Stimulated activated naive B cell treated with anti-CD40 and anti-IgM and Interleukin-4, amounts not matched to agents 10 μg/mL and 1 μg/mL and 100 μg/mL, for 72 hours (primary cell): ENCODE data around the gene NRP1.

ENCODE experiments used
- ATAC-seq, 2 donors: fragments of 150-1000 bp; cut with Tn5 transposase; replicated peaks; 2 replicates each; pipeline ENCODE4 v1.10.0; 2021; ENCODE audit warnings: moderate library complexity in 1 of 2
- DNase-seq: peaks from one replicate; pipeline ENCODE4 v3.0.0; 2021
- H3K27ac Mint-ChIP-seq: one replicate; pipeline ENCODE4 v1.8.0; 2022; ENCODE audit warnings: mild to moderate bottlenecking, mixed read lengths
- H3K27me3 Mint-ChIP-seq, 2 donors: one replicate each; pipeline ENCODE4 v1.8.0; 2022; ENCODE audit warnings: mixed read lengths in 2 of 2
- H3K36me3 Mint-ChIP-seq, 2 donors: one replicate each; pipeline ENCODE4 v1.8.0; 2022; ENCODE audit warnings: mixed read lengths in 2 of 2, mild to moderate bottlenecking in 1 of 2
- H3K4me1 Mint-ChIP-seq, 2 donors: one replicate each; pipeline ENCODE4 v1.8.0; 2022; ENCODE audit warnings: mixed read lengths in 2 of 2, mild to moderate bottlenecking in 1 of 2
- H3K4me3 Mint-ChIP-seq, 2 donors: one replicate each; pipeline ENCODE4 v1.8.0; 2022; ENCODE audit warnings: mild to moderate bottlenecking in 2 of 2, mixed read lengths in 2 of 2, moderate library complexity in 1 of 2
- H3K9me3 Mint-ChIP-seq, 2 donors: one replicate each; pipeline ENCODE4 v1.8.0; 2022; ENCODE audit warnings: mixed read lengths in 2 of 2, mild to moderate bottlenecking in 1 of 2

Gene NRP1

DNA sequence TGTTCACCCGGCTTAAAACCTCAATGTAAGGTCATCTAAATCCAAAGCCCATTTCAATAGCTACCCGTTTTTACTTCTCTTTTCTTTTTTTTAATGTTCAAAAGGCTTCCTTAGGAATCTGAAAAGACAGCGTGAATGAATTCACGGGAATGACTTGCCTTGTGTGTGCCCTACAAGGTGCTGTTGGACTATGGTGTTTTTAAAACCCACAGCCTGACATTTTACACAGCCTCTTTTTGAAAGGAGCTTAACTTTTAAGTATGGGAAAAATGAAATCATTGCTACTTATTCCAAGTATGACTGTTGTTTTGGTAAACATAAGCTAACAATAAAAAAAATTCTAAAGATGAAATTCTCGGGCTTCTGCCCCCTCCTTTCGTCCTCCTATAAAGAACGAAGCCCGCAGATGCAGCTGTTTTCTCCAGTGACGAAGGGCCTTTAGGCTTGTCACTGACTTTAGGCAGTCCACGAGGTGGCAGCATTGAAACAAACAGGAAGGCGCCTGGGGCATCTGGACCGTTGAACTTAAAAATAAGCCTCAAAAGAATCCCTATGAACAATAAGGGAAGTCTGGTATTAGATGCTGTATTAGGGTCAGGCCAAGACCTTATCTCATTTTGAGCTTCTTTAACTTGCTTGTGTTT is 141.3 kb downstream of the NRP1 start:
- Mint-ChIP-seq H3K27ac (no peak overlapping the region), H3K36me3 (no peaks in the 10 kb centered on the region), H3K4me1 (no peaks in the 10 kb centered on the region), H3K27me3 (peaks cover 7 to 12% of the 10 kb centered on the region in 2 donors), H3K4me3 (no peak overlapping the region), H3K9me3 (no peaks in the 10 kb centered on the region)
- DNase-seq (peak; percentile 54), ATAC-seq (peak; percentile 97 to 99)

DNA sequence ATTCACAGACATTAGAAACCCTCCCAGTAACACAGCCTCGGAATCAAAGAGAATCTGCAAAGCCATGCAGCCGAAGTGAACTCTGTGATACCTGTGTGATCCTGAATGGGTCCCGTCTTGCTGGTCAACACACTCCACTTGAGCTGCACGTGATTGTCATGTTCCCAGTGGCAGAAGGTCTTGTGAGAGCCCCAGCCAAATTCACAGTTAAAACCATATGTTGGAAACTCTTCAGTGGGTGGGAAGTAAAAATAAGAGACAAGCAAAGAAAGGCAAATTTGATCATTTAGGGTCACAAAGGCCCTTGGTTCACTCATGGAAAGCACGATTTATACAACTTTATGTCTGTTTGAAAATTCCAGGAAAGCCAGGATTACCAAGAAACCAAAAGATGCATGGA is 142.3 kb downstream of the NRP1 start:
- Mint-ChIP-seq H3K27me3 (peaks cover 4 to 15% of the 10 kb centered on the region in 2 donors), H3K36me3 (no peaks in the 10 kb centered on the region), H3K9me3 (no peaks in the 10 kb centered on the region), H3K4me3 (no peak overlapping the region), H3K4me1 (no peaks in the 10 kb centered on the region), H3K27ac (no peak overlapping the region)
- ATAC-seq (no peak), DNase-seq (no peak)

DNA sequence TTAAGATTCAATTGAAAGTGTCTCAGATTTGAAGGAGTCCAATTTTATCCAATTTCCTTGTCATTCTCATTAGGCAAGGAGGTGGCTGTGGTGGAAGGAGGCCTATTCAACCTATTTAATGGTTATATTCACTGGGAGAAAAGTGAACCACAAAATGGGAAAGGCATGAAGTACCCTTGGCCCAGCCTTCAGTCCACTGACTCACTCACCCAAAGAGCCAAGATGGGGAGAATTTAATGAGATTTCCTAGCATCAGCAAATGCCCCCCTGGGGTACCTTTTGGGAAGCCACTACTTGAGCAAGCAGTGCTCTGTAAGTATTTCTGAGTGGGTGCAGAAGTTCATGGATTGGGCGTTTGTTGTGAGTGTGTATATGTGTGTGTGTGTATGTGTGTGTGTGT is 144.1 kb downstream of the NRP1 start:
- H3K27ac Mint-ChIP-seq = no peak overlapping the region
- no peaks in the 10 kb centered on the region for H3K4me1 Mint-ChIP-seq
- DNase-seq (no peak), ATAC-seq (no peak)
- no peaks in the 10 kb centered on the region for H3K36me3 Mint-ChIP-seq
- H3K9me3 Mint-ChIP-seq = no peaks in the 10 kb centered on the region
- H3K27me3 Mint-ChIP-seq = peaks cover 4 to 12% of the 10 kb centered on the region in 2 donors
- H3K4me3 Mint-ChIP-seq = no peak overlapping the region

DNA sequence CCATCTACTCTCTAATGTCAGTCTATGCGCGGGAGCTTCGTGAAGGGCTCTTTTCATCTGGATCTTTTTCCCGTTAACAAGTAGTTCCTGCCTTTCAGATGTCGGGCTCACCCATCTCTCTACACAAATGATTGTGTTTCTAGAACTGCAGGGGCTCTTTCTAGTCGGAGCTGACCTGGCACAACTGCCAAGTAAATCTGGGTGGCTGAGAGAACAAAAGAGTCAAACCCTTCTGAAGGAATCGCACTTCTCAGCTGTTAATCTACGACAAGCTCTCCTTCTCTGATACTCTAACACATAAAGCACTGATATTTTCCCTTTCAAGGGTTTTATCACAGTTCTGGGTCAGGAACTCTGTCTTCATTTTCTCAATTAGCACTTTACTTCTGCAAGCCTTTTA is 144.7 kb downstream of the NRP1 start:
- no peaks in the 10 kb centered on the region for H3K9me3 Mint-ChIP-seq
- no peak overlapping the region for H3K4me3 Mint-ChIP-seq
- no peak for ATAC-seq

DNA sequence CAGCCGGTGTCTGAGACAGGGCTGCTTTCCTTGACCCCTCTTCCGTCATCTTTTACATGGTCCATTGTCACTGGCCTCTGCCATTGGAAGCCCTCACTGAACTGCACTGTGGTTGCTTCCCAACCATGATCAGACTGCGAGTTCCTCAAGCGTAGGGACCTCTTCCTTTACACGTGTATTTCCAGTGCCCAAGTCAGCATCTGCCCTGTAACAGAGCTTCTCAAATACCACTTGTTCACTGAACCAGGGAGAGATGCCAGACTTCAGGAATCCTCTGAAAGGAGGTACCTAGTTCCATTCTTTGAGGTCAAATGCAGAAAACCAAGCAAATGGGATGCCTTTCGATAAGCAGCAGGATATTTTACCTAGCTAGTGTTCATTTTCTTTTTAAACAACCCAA is 145.1 kb downstream of the NRP1 start:
- DNase-seq = no peak
- Mint-ChIP-seq H3K27me3 (peaks cover 4 to 12% of the 10 kb centered on the region in 2 donors), H3K4me1 (no peaks in the 10 kb centered on the region), H3K36me3 (no peaks in the 10 kb centered on the region), H3K9me3 (no peaks in the 10 kb centered on the region), H3K27ac (no peak overlapping the region), H3K4me3 (no peak overlapping the region)
- no peak for ATAC-seq

More for the DNA sequence above, 144.7 kb downstream of the NRP1 start:
- H3K36me3 Mint-ChIP-seq = no peaks in the 10 kb centered on the region
- peaks cover 4 to 12% of the 10 kb centered on the region in 2 donors for H3K27me3 Mint-ChIP-seq
- H3K27ac Mint-ChIP-seq = peak overlapping the region; percentile 11
- DNase-seq = no peak
- H3K4me1 Mint-ChIP-seq = no peaks in the 10 kb centered on the region

DNA sequence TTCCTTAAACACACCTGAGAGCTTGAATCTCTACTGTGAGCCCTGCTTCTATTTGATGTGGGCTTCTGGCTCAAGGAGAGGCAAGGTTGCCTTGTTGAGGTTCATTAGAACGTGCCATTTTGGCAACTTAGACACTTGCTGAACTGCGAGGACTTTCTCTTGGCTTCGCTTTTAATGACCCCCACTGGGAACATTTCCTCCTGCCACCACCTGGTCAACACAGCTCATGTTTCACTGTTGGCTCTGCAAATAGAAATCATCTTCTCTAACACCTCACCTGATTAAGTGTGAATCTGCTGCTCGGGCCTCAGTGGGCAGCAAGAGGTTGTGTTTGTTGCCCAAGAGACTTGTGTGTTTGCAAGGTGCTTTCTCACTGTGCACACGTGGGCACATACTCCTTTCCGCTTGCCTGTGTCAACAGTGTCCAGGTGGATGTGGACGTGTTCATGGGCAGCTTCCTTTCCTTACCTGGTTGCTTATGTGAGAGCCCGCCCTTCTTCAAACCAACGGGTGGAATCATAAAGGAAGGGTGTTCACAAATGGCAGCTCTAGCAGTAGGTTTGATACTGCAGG is 147.0 kb downstream of the NRP1 start:
- no peaks in the 10 kb centered on the region for H3K9me3 Mint-ChIP-seq
- no peak overlapping the region for H3K27ac Mint-ChIP-seq
- H3K4me3 Mint-ChIP-seq = no peak overlapping the region
- H3K27me3 Mint-ChIP-seq = peaks cover 4 to 12% of the 10 kb centered on the region in 2 donors
- ATAC-seq (no peak), DNase-seq (no peak)
- no peaks in the 10 kb centered on the region for H3K4me1 Mint-ChIP-seq
- H3K36me3 Mint-ChIP-seq = no peaks in the 10 kb centered on the region

DNA sequence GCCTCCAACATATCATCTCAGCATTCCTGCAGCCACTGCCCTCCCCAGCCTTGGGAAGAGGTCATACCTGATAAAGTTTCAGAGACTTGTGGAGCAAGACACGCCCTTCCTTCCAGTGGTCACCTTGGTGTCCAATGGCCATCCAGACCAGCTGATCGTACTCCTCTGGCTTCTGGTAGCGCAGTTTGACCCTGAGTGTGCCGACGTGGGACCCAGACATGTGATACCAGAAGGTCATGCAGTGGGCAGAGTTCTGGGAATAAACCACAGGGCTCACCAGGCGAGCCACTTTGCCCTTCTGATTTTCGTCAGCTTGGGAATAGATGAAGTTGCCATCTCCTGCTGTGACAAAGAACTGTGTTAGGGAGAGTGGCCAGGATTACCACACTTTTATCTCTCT is 148.3 kb downstream of the NRP1 start:
- no peak for DNase-seq
- H3K4me3 Mint-ChIP-seq = no peak overlapping the region
- H3K4me1 Mint-ChIP-seq = no peaks in the 10 kb centered on the region
- H3K36me3 Mint-ChIP-seq = no peaks in the 10 kb centered on the region
- ATAC-seq = no peak
- peaks cover 4 to 12% of the 10 kb centered on the region in 2 donors for H3K27me3 Mint-ChIP-seq
- H3K9me3 Mint-ChIP-seq = no peaks in the 10 kb centered on the region
- no peak overlapping the region for H3K27ac Mint-ChIP-seq

DNA sequence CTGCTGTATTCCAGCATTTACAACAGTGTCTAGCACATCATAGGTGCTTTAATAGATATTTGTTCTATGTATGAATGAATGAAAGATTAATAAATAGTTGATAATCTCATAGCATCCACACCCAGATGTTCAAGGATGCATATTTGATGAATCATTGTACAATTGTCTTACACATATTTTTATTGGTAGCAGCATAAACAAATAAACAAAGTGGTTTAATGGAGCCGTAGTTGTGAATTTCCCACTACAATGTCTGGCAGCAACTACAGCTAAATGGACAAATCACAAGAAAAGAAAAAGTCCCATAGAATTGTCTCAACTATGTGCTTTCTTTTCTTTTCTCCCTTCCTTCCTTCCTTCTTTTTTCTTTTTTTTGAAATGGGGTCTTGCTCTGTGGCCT is 150.8 kb downstream of the NRP1 start:
- H3K27ac Mint-ChIP-seq = no peak overlapping the region
- no peaks in the 10 kb centered on the region for H3K36me3 Mint-ChIP-seq
- H3K4me1 Mint-ChIP-seq = no peaks in the 10 kb centered on the region
- no peak for DNase-seq
- H3K4me3 Mint-ChIP-seq = no peak overlapping the region
- no peaks in the 10 kb centered on the region for H3K9me3 Mint-ChIP-seq
- ATAC-seq = no peak
- peaks cover 6 to 9% of the 10 kb centered on the region in 2 donors for H3K27me3 Mint-ChIP-seq

DNA sequence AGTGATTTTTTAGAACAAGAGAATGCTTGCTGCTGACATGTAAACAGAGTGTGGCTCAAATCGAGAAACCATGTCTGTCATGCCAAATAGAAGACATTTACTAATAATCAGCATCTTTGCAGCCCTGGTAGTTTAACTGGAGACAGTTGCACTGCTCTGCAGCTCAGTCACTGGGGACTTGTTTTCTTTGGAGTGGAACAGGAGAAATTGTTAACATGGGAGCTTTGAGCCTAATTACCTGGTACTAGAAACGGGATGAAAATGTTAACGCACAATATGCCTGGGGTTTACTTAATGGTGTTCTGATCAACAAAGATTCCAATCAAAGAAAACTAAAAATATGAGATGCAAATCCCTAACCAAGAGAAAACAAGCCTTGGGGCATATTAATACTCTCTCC is 153.5 kb downstream of the NRP1 start:
- Mint-ChIP-seq H3K4me3 (no peak overlapping the region), H3K4me1 (no peaks in the 10 kb centered on the region), H3K27ac (no peak overlapping the region), H3K27me3 (peaks cover 0 to 9% of the 10 kb centered on the region in 2 donors), H3K36me3 (no peaks in the 10 kb centered on the region), H3K9me3 (no peaks in the 10 kb centered on the region)
- DNase-seq (no peak), ATAC-seq (no peak)

DNA sequence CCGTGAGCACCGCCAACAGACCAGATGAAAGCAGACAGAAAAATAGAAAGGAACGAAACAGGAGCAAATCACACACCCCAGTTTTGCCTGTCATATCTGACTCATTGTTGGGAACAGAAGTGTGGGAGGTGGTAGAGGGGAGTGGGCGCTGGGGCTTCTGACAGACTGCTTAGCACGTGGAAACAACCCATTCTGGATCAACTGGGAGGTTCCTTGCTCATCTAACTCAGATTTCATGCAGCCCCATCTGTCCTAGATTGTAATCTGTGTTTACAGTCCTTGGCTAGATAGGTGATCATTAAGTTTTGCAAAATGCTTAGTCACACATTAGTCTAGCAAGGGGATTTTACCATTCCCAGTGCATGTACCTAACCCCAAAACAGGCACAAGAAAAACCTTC is 154.1 kb downstream of the NRP1 start:
- Mint-ChIP-seq H3K27me3 (peaks cover 0 to 9% of the 10 kb centered on the region in 2 donors), H3K4me3 (no peak overlapping the region), H3K27ac (no peak overlapping the region), H3K4me1 (no peaks in the 10 kb centered on the region), H3K36me3 (no peaks in the 10 kb centered on the region), H3K9me3 (no peaks in the 10 kb centered on the region)
- no peak for ATAC-seq
- no peak for DNase-seq

DNA sequence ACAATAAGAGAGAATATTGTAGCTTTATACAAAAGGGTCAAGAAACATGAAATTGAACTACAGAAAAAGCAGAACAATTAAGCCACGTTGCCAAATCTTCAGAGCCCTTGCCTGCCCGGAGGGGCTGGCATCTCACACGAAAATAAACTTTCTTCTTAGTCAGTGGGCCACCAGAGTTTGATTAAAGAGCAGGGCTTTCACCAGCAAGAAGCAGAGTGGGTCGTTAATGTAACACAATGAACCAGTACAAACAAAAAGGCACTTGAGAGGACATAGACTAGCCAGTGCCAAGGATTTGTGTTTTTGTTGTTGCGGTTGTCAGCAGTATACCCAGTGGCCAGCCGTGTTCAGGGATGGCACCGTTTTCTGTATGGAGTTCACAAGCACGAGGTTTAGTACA is 155.4 kb downstream of the NRP1 start:
- Mint-ChIP-seq H3K9me3 (no peaks in the 10 kb centered on the region), H3K4me1 (no peaks in the 10 kb centered on the region), H3K27ac (no peak overlapping the region), H3K36me3 (no peaks in the 10 kb centered on the region), H3K4me3 (no peak overlapping the region), H3K27me3 (peaks cover 0 to 9% of the 10 kb centered on the region in 2 donors)
- DNase-seq = no peak
- ATAC-seq = no peak

DNA sequence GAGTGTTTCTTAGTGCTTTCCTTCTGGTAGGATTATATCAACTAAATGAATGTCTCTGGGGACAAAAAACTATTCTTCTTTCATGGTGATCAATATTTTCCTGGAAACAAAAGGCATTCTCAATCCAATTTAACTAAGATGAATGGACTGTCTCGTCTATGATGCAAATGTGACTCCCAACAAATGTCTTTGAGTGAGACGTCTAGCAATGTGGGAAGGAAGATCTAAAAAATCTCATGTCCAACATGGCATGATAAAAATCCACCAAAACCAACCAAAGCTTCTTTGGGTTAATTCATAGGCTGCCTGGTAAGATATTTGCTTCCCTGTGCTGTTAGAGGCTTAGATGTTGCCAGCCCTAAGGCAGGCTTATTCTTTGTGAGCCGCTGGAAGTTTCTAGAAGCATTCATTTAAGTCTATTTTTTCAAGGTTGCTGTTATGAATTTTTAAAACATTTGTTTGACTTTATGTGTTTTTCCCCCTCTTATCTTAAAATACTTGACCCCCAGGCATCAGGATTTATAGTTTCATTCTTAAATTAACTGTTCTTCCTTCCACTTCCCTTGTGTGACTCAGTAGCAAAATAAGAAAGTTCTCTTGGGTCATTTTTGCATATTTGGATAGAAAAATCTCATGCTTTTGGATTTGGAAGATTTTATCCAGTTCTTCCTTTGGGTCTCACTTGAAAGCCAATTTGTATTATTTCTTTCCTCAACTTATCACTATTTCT is 156.3 kb downstream of the NRP1 start:
- DNase-seq (no peak), ATAC-seq (no peak)
- H3K27ac Mint-ChIP-seq = no peak overlapping the region
- H3K36me3 Mint-ChIP-seq = no peaks in the 10 kb centered on the region
- H3K4me3 Mint-ChIP-seq = no peak overlapping the region
- H3K4me1 Mint-ChIP-seq = no peaks in the 10 kb centered on the region
- H3K9me3 Mint-ChIP-seq = no peaks in the 10 kb centered on the region
- peaks cover 0 to 9% of the 10 kb centered on the region in 2 donors for H3K27me3 Mint-ChIP-seq

DNA sequence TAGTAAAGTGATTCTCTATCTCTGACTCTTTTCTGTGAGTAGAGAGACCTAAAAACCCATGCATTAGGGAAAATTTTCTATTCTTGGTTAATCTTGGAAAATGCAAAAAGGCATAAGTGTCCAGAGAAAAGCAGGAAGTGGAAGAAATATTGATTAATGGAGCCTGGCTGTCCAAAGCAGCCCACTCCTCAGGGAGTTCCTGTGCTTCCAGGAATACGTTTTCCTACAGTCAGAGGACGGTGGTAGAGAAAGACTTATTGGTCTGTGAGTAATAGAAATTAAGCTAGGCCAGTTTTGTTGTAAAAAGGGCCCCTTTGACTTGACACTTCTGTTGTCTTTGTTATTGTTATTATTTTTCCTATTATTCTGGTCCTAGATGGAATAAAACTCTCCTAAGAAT is 157.8 kb downstream of the NRP1 start:
- no peak for DNase-seq
- no peak for ATAC-seq
- Mint-ChIP-seq H3K27me3 (peaks cover 6 to 16% of the 10 kb centered on the region in 2 donors), H3K36me3 (no peaks in the 10 kb centered on the region), H3K27ac (no peak overlapping the region), H3K9me3 (no peaks in the 10 kb centered on the region), H3K4me3 (no peak overlapping the region), H3K4me1 (no peaks in the 10 kb centered on the region)

DNA sequence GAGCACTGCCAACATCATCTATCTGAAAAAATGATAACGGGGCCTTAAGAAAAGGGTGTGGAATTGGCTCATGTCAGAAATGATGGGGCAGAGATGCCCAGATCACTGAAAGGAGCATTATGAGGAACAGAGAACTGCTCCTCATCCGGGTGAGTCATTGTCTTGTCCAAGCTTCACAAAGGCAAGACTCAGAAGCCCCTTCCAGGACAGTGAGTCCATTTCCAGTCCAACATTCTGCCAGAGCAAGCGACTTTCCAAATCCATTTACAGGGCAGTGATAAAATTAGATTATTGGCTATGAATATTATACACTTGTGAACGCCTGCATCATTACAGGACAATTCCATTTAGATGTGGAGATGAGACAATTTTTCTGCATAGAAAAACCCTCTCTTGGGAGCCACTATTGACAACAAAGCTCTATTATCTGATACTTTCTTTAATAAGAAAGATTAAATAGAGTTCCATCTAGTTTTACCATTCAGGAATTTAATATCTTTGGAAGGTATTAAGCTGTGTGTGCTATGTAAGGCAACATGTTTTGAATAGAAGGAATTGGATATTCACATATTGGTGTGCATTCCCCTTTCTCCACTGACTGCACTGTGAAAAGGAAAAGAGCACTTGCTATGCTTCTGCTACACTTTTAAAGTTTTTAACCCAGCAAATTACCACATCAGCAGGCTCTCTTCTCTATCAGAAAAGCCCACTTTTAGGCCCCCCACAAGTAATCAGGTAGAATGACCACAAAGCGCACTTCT is 159.6 kb downstream of the NRP1 start:
- no peak overlapping the region for H3K27ac Mint-ChIP-seq
- no peaks in the 10 kb centered on the region for H3K9me3 Mint-ChIP-seq
- no peak overlapping the region for H3K4me3 Mint-ChIP-seq
- ATAC-seq (peak in 1 of 2 donors; percentile 27), DNase-seq (no peak)
- H3K27me3 Mint-ChIP-seq = peaks cover 13 to 17% of the 10 kb centered on the region in 2 donors
- no peaks in the 10 kb centered on the region for H3K4me1 Mint-ChIP-seq
- H3K36me3 Mint-ChIP-seq = no peaks in the 10 kb centered on the region
